HUDEP-2 (cell line): ENCODE results near the gene SV2B.

Experiments used
- DNase-seq, 76 experiments: peaks; one replicate each; lab custom pipeline; 2025; ENCODE audit not compliant: unreplicated experiment in 76 of 76; lab: John Stamatoyannopoulos, UW

Gene SV2B

GRCh38 chr15:91101608-91101920, 1.5 kb downstream of the SV2B start:
- DNase-seq = no peak

GRCh38 chr15:91102546-91103330, 2.7 kb downstream of the SV2B start:
- no peak for DNase-seq

GRCh38 chr15:91104111-91104510, 4.1 kb downstream of the SV2B start:
- no peak for DNase-seq

GRCh38 chr15:91108421-91108820, 8.4 kb downstream of the SV2B start:
- no peak for DNase-seq

GRCh38 chr15:91109885-91110284, 9.8 kb downstream of the SV2B start:
- DNase-seq = no peak

- DNase-seq = no peak
Measured at GRCh38 chr15:91110407-91110806, 10.3 kb downstream of the SV2B start.

- no peak for DNase-seq
Measured at GRCh38 chr15:91113030-91113429, 13.0 kb downstream of the SV2B start.

GRCh38 chr15:91114301-91114700, 14.2 kb downstream of the SV2B start:
- no peak for DNase-seq

GRCh38 chr15:91116113-91117067, 16.3 kb downstream of the SV2B start:
- no peak for DNase-seq

GRCh38 chr15:91117375-91117774, 17.3 kb downstream of the SV2B start:
- no peak for DNase-seq

- no peak for DNase-seq
Measured at GRCh38 chr15:91118817-91119590, 18.9 kb downstream of the SV2B start.

- no peak for DNase-seq
Measured at GRCh38 chr15:91122296-91122695, 22.2 kb downstream of the SV2B start.

GRCh38 chr15:91124132-91124531, 24.1 kb downstream of the SV2B start:
- no peak for DNase-seq

GRCh38 chr15:91125162-91125561, 25.1 kb downstream of the SV2B start:
- no peak for DNase-seq

- no peak for DNase-seq
Measured at GRCh38 chr15:91126080-91126479, 26.0 kb downstream of the SV2B start.

- no peak for DNase-seq
Measured at GRCh38 chr15:91127236-91127955, 27.3 kb downstream of the SV2B start.

GRCh38 chr15:91128016-91128415, 28.0 kb downstream of the SV2B start:
- no peak for DNase-seq

- no peak for DNase-seq
Measured at GRCh38 chr15:91129436-91129835, 29.4 kb downstream of the SV2B start.

GRCh38 chr15:91132079-91132478, 32.0 kb downstream of the SV2B start:
- no peak for DNase-seq

- DNase-seq = no peak
Measured at GRCh38 chr15:91133511-91133910, 33.5 kb downstream of the SV2B start.
